ENCODE measurements around the gene NOLC1.

Gene NOLC1

GRCh38 chr10:102211615-102212299 lies 59.6 kb downstream of the NOLC1 start:
- DNase-seq = no peak
